K562 (cell line): Measurements from ENCODE around the gene SLC12A9. TPM values are rescaled to one million over a fixed set of nuclear protein-coding genes. Genes with fewer than 3 reads are reported as not detected.

Experiments used
- BRF1 ChIP-seq: IDR thresholded peaks from 3 replicates; pipeline ENCODE4 v1.6.1; 2011; ENCODE audit warnings: borderline replicate concordance, mild to moderate bottlenecking; ENCODE audit not compliant: insufficient read length; ENCODE audit errors: extremely low read depth
- ESRRA ChIP-seq: fragments of 450-650 bp; IDR thresholded peaks from 2 replicates; pipeline ENCODE4 v1.6.1; 2014; ENCODE audit warnings: low read depth, mild to moderate bottlenecking, moderate library complexity, borderline replicate concordance
- GATA2 ChIP-seq: sonication (generic); formaldehyde crosslinking; IDR thresholded peaks from 2 replicates; pipeline ENCODE4 v1.4.0; 2020; ENCODE audit warnings: mild to moderate bottlenecking, missing genetic modification reagents
- GTF2A2 ChIP-seq: IDR thresholded peaks from 2 replicates; pipeline ENCODE4 v1.6.1; 2016; ENCODE audit warnings: mild to moderate bottlenecking, missing genetic modification characterization, missing compliant biosample characterization
- GTF2B ChIP-seq: IDR thresholded peaks from 2 replicates; pipeline ENCODE4 v1.6.1; 2011; ENCODE audit not compliant: insufficient read length; ENCODE audit errors: extremely low read depth
- KAT2B ChIP-seq: IDR thresholded peaks from one replicate; pipeline ENCODE4 v1.6.1; 2012; ENCODE audit warnings: low read depth, mild to moderate bottlenecking, control low read depth, inconsistent platforms, low read length, moderate library complexity
- NFE2L1 ChIP-seq: fragments of 450-650 bp; IDR thresholded peaks from 2 replicates; pipeline ENCODE4 v1.6.1; 2016; ENCODE audit warnings: missing genetic modification characterization, low read depth, mild to moderate bottlenecking, missing compliant biosample characterization, moderate library complexity, borderline replicate concordance
- NR2C1 ChIP-seq, 2 experiments: fragments of 450-650 bp; IDR thresholded peaks; 2 replicates each; pipeline ENCODE4 v1.6.1; 2017; ENCODE audit warnings: mild to moderate bottlenecking in 2 of 2, antibody characterized with exemption in 1 of 2, inconsistent platforms in 1 of 2, missing compliant biosample characterization in 1 of 2, missing genetic modification characterization in 1 of 2
- PKNOX1 ChIP-seq: fragments of 450-650 bp; IDR thresholded peaks from 2 replicates; pipeline ENCODE4 v1.6.1; 2016
- POLR2AphosphoS2 ChIP-seq: IDR thresholded peaks from 2 replicates; pipeline ENCODE4 v1.6.1; 2012; ENCODE audit warnings: low read length, improper control_type of control experiment
- PURB ChIP-seq: sonication (generic); formaldehyde crosslinking; IDR thresholded peaks from 2 replicates; pipeline ENCODE4 v1.9.0; 2021; ENCODE audit warnings: low read depth, mild to moderate bottlenecking, missing genetic modification reagents
- SPI1 ChIP-seq: IDR thresholded peaks from 2 replicates; pipeline ENCODE4 v1.6.1; 2011; ENCODE audit warnings: low read depth, low read length, control low read depth, borderline replicate concordance
- TBP ChIP-seq: optimal IDR thresholded peaks from 2 replicates; pipeline ENCODE3; 2011; ENCODE audit warnings: low read depth, low read length, improper control_type of control experiment
- TEAD4 ChIP-seq, 2 experiments: sonication (generic) in 1 of 2; formaldehyde crosslinking in 1 of 2; IDR thresholded peaks; 2 replicates each; pipeline versions ENCODE4 v1.6.1 to v1.8.0; 2012 to 2022; ENCODE audit warnings: borderline replicate concordance in 1 of 2, inconsistent platforms in 1 of 2, low read length in 1 of 2, mild to moderate bottlenecking in 1 of 2, missing genetic modification reagents in 1 of 2
- ZBTB26 ChIP-seq: fragments of 450-650 bp; formaldehyde crosslinking; IDR thresholded peaks from 2 replicates; pipeline ENCODE4 v1.4.0; 2022; ENCODE audit warnings: missing genetic modification characterization
- ZBTB8A ChIP-seq: fragments of 450-650 bp; IDR thresholded peaks from 2 replicates; pipeline ENCODE4 v1.6.1; 2018; ENCODE audit warnings: mild to moderate bottlenecking, moderate library complexity; ENCODE audit not compliant: partially characterized antibody
- ZFP1 ChIP-seq: fragments of 450-650 bp; formaldehyde crosslinking; IDR thresholded peaks from 2 replicates; pipeline ENCODE4 v1.4.0; 2020; ENCODE audit warnings: mild to moderate bottlenecking, mixed read lengths
- ZNF133 ChIP-seq: fragments of 250-450 bp; sonication (Bioruptor Pico); IDR thresholded peaks from 2 replicates; pipeline ENCODE4 v1.4.0; 2020; ENCODE audit warnings: mild to moderate bottlenecking
- polyA plus RNA-seq, 8 experiments: library from polyadenylated mRNA; depleted of rRNA in 4 of 8; stranded (reverse) in 5 of 8; unstranded in 3 of 8; fragments of >200 nt; fragmentation: Nextera tagmentation in 2 of 8; fragmentation: Illumina TruSeq in 1 of 8; extraction: Ambion mirVana in 2 of 8; extraction: Trizol in 1 of 8; gene quantifications; 2 replicates each; pipeline versions ENCODE4 v1.2.1 to v1.2.3, GENCODE V29; 2011 to 2014; ENCODE audit warnings: inconsistent platforms in 1 of 8, missing spikeins in 1 of 8
- total RNA-seq, 7 experiments: library from RNA; depleted of rRNA in 6 of 7; stranded (reverse); fragments of >200 nt in 6 of 7; fragmentation: Illumina TruSeq in 2 of 7; extraction: Trizol in 2 of 7; gene quantifications; 2 replicates each; pipeline versions ENCODE4 v1.2.1 to v1.2.3, GENCODE V29; 2011 to 2021; ENCODE audit warnings: low replicate concordance in 1 of 7
- TF ChIP-seq, protein P1 (sequence below), 2 experiments: fragments of 250-450 bp in 1 of 2; fragments of 450-650 bp in 1 of 2; sonication (Bioruptor Pico) in 1 of 2; IDR thresholded peaks; 2 replicates each; pipeline versions ENCODE4 v1.6.1 to v1.8.0; 2016 to 2021; ENCODE audit warnings: mild to moderate bottlenecking in 2 of 2, moderate library complexity in 2 of 2, missing compliant biosample characterization in 1 of 2, missing genetic modification characterization in 1 of 2
- TF ChIP-seq, protein P2 (sequence below): sonication (generic); formaldehyde crosslinking; IDR thresholded peaks from 2 replicates; pipeline ENCODE4 v1.9.0; 2022; ENCODE audit warnings: mild to moderate bottlenecking, missing genetic modification reagents

Gene SLC12A9
- total and polyA plus RNA-seq, 9 of the 15 experiments (the other 6 are each of a cell fraction or from before 2014, with no cell fraction given), result 0.06 to 20.2 (median 10.7) TPM

DNA sequence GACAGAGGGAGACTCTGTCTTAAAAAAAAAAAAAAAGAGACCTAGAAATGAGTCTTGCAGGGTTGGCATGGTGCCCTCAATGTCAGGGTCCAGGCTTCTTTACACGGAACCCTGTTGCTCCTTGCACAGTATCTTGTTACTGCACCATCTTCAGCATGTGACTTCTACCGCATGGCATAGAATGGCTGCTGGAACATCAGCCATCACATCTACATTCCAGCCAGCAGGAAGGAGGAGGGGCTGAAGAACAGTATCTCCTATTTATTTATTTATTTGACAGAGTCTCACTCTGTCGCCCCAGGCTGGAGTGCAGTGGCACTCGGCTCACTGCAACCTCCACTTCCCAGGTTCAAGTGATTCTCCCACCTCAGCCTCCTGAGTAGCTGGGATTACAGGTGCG lies 46.9 kb downstream of the SLC12A9 start (continued):
- TF ChIP-seq, protein P1, sequence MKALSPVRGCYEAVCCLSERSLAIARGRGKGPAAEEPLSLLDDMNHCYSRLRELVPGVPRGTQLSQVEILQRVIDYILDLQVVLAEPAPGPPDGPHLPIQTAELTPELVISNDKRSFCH (CRISPR knock-in tag; IDR thresholded peaks at IDR 0.05), result no peak
- TF ChIP-seq, protein P1 (tag; IDR thresholded peaks at IDR 0.05), result no peak
- TF ChIP-seq PKNOX1, result no peak
- no peak for TF ChIP-seq ZBTB26 (CRISPR knock-in tag)
- TF ChIP-seq, protein P2, sequence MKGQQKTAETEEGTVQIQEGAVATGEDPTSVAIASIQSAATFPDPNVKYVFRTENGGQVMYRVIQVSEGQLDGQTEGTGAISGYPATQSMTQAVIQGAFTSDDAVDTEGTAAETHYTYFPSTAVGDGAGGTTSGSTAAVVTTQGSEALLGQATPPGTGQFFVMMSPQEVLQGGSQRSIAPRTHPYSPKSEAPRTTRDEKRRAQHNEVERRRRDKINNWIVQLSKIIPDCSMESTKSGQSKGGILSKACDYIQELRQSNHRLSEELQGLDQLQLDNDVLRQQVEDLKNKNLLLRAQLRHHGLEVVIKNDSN (CRISPR knock-in tag), result peak; percentile 32; the same call in 1 of the 2 replicates
- no peak for TF ChIP-seq ZFP1 (CRISPR knock-in tag)
- TF ChIP-seq GTF2A2 (tag), result no peak
- no peak for TF ChIP-seq ZNF133
- TF ChIP-seq NR2C1 (IDR thresholded peaks at IDR 0.05), result no peak
- TF ChIP-seq NR2C1 (tag; IDR thresholded peaks at IDR 0.05), result no peak
- peak; percentile 12; the same call in 1 of the 2 replicates for TF ChIP-seq TEAD4 (IDR thresholded peaks at IDR 0.05; ENCODE audit: low read length)
- no peak for TF ChIP-seq TEAD4 (CRISPR knock-in tag; IDR thresholded peaks at IDR 0.05; ENCODE audit: borderline replicate concordance)
- TF ChIP-seq PURB (CRISPR knock-in tag), result no peak
- no peak for TF ChIP-seq TBP
- no peak for TF ChIP-seq SPI1
- no peak for TF ChIP-seq ZBTB8A
- TF ChIP-seq ESRRA, result no peak
- no peak for TF ChIP-seq GATA2 (CRISPR knock-in tag)
- no peak for TF ChIP-seq KAT2B
- TF ChIP-seq NFE2L1, result no peak
- no peak for TF ChIP-seq GTF2B
- TF ChIP-seq BRF1, result no peak
- TF ChIP-seq POLR2AphosphoS2, result no peak
